Activated naive CD4-positive, alpha-beta T cell treated with anti-CD3 and anti-CD28 coated beads, Interleukin-2, amount 50 U/mL, for 24 hours (primary cell): ENCODE data around the gene HAT1.

ENCODE experiments used
- H3K27ac Mint-ChIP-seq: one replicate; pipeline ENCODE4 v1.8.0; 2021; ENCODE audit warnings: mild to moderate bottlenecking, mixed read lengths
- H3K27me3 Mint-ChIP-seq: one replicate; pipeline ENCODE4 v1.8.0; 2021; ENCODE audit warnings: mixed read lengths
- H3K36me3 Mint-ChIP-seq: one replicate; pipeline ENCODE4 v1.8.0; 2021; ENCODE audit warnings: mixed read lengths
- H3K4me1 Mint-ChIP-seq: one replicate; pipeline ENCODE4 v1.8.0; 2021; ENCODE audit warnings: mixed read lengths
- H3K4me3 Mint-ChIP-seq: one replicate; pipeline ENCODE4 v1.8.0; 2021; ENCODE audit warnings: mild to moderate bottlenecking, mixed read lengths
- H3K9me3 Mint-ChIP-seq: one replicate; pipeline ENCODE4 v1.8.0; 2021; ENCODE audit warnings: mixed read lengths

The HAT1 gene

DNA sequence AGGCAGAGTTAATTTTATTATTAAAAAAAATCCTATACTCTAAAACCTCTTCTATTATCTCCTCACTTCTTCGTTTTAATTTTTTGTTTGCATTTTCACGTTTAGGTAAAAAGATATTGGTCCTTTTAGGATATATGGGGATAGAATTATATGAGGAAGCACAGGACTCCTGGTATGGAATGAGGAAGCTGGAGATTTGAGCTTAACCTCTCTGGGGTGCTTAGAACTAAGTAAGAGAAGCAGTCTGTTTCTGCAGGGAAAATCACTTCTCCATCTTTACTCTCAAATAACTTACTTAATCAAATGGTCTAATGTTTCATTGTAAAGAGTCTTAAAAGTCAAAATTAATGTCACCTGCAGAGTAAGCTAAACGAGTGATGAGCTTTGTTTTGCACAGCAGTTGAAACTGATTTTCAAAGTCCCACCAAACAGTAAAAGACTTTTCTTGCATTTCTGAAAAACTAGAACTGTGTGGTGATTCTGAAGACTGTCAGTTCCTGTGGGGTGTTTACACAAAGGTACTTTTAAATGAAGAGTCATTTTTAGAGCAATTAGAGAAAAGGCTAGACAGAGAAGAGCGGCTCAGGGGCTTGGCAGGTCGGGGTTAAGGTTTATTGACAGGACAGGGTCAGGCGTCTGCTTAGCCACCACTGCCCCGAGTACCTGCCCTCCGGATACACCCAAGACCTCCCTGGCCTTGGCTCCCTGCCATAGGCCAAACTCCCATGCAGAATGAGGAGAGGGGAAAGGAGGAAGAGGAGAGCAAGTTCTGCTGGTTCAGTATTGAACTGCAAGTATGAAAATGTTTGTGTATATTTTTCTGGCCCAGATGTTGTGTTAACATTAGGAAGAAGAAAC is 99.0 kb downstream of the HAT1 start:
- Mint-ChIP-seq H3K36me3 (peaks cover 3% of the 10 kb centered on the region), H3K27me3 (no peaks in the 10 kb centered on the region), H3K9me3 (no peaks in the 10 kb centered on the region), H3K27ac (no peak overlapping the region), H3K4me1 (no peaks in the 10 kb centered on the region), H3K4me3 (no peak overlapping the region)

DNA sequence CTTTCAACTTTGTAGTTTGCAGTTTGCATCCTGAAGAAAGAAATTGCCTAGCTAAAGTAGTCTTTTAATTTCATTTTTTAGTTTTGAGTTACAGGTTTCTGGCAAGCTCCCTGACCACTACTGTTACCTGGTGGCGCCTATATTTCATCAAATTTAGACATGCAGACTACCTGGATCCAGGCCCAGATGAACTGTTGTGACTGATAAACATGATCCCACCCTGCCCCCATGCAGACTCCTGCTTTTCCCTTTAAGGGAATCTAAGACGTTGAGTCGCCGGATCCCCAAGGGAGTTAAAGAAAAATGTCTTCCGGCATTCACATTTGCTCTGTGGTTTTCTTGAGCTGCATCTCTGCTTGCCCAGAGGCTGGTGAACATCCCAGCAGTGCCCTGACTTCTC is 99.7 kb downstream of the HAT1 start:
- no peak overlapping the region for H3K27ac Mint-ChIP-seq
- H3K36me3 Mint-ChIP-seq: no peaks in the 10 kb centered on the region
- H3K4me1 Mint-ChIP-seq: no peaks in the 10 kb centered on the region
- no peaks in the 10 kb centered on the region for H3K9me3 Mint-ChIP-seq
- no peak overlapping the region for H3K4me3 Mint-ChIP-seq
- H3K27me3 Mint-ChIP-seq: no peaks in the 10 kb centered on the region

DNA sequence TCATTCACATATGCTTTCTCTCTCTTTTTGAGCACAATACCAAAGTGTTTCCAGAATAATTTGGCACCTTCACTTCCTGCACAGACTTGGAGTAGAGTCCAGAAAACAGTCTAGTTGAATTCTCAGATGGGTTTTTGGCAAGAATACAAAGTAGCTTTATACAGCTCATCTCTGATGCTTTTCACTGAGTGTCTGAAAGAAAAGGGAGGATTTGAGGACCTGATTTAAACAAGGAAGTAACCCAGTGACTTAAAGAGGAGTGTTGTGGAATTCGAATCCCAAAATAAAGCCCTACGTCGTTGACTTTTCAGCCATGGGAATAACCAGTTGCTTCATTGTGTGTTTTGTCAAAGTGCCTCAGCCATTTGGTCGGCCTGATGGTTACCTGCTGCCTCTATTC is 109.3 kb downstream of the HAT1 start:
- no peaks in the 10 kb centered on the region for H3K27me3 Mint-ChIP-seq
- H3K4me3 Mint-ChIP-seq: no peak overlapping the region
- H3K27ac Mint-ChIP-seq: no peak overlapping the region
- H3K4me1 Mint-ChIP-seq: no peaks in the 10 kb centered on the region
- H3K9me3 Mint-ChIP-seq: no peaks in the 10 kb centered on the region
- H3K36me3 Mint-ChIP-seq: no peaks in the 10 kb centered on the region
